Measurements from ENCODE around the gene MPDZ. TPM values are rescaled to one million over a fixed set of nuclear protein-coding genes. Genes with fewer than 3 reads are reported as not detected.

MPDZ gene
- polyA plus RNA-seq, 1 donor (not counting 4 experiments of a cell fraction or from before 2014, with no cell fraction given), result 9.0 TPM

GRCh38 chr9:13113751-13114150 lies 165.7 kb downstream of the MPDZ start:
- Histone ChIP-seq H3K36me3 (ENCODE audit: control insufficient read depth in 2 of 2, extremely low read depth in 1 of 2, insufficient read depth in 2 of 2, low read length in 2 of 2) (peaks cover 0 to 4% of the 10 kb centered on the region in 2 experiments), H3K79me2 (ENCODE audit: control insufficient read depth, insufficient read depth, low read length) (no peaks in the 10 kb centered on the region), H3K27ac (ENCODE audit: control insufficient read depth, insufficient read depth, low read length) (no peak overlapping the region), H3K9me3 (ENCODE audit: control insufficient read depth, low read depth, low read length) (no peaks in the 10 kb centered on the region), H2AFZ (ENCODE audit: control insufficient read depth, low read length) (no peak overlapping the region), H4K20me1 (ENCODE audit: control insufficient read depth, extremely low read depth, insufficient read depth, low read length) (no peaks in the 10 kb centered on the region), H3K27me3 (ENCODE audit: control insufficient read depth, extremely low read depth, insufficient read depth, low read length) (no peaks in the 10 kb centered on the region), H3K9ac (ENCODE audit: control insufficient read depth, extremely low read depth, insufficient read depth, low read length) (no peak overlapping the region), H3K9me1 (ENCODE audit: control insufficient read depth, extremely low read depth, insufficient read depth, low read length) (no peaks in the 10 kb centered on the region), H3K4me3 (ENCODE audit: control insufficient read depth in 2 of 3, extremely low read depth in 1 of 3, insufficient read depth in 2 of 3, low read depth in 1 of 3, low read length in 3 of 3) (no peak overlapping the region), H3K4me2 (ENCODE audit: control insufficient read depth, extremely low read depth, insufficient read depth, low read depth, low read length) (no peak overlapping the region), H3K4me1 (ENCODE audit: control insufficient read depth, extremely low read depth, insufficient read depth, low read length) (no peaks in the 10 kb centered on the region)
- FAIRE-seq, result no peak
- TF ChIP-seq CTCF (optimal IDR thresholded peaks at IDR 0.05 in 1 of 3, IDR thresholded peaks at IDR 0.05 in 1 of 3, conservative IDR thresholded peaks at IDR 0.05 in 1 of 3; ENCODE audit: extremely low read depth in 1 of 3, insufficient read depth in 2 of 3, low read length in 3 of 3) (no peak), EZH2 (IDR thresholded peaks at IDR 0.05; ENCODE audit: low read length) (no peak)
- no peak for DNase-seq (ENCODE audit: low read depth, low spot score)
- dilution Hi-C loops (cut with MboI; ENCODE audit: extremely low pct_ligation_motif_present, low sequenced_read_pairs), result no loop called here

- Histone ChIP-seq H3K9ac (ENCODE audit: control insufficient read depth, extremely low read depth, insufficient read depth, low read length) (no peak overlapping the region), H3K79me2 (ENCODE audit: control insufficient read depth, insufficient read depth, low read length) (no peaks in the 10 kb centered on the region), H3K9me1 (ENCODE audit: control insufficient read depth, extremely low read depth, insufficient read depth, low read length) (no peaks in the 10 kb centered on the region), H3K9me3 (ENCODE audit: control insufficient read depth, low read depth, low read length) (no peaks in the 10 kb centered on the region), H3K27ac (ENCODE audit: control insufficient read depth, insufficient read depth, low read length) (no peak overlapping the region), H2AFZ (ENCODE audit: control insufficient read depth, low read length) (no peak overlapping the region), H3K27me3 (ENCODE audit: control insufficient read depth, extremely low read depth, insufficient read depth, low read length) (no peaks in the 10 kb centered on the region), H3K36me3 (ENCODE audit: control insufficient read depth in 2 of 2, extremely low read depth in 1 of 2, insufficient read depth in 2 of 2, low read length in 2 of 2) (peaks cover 0 to 4% of the 10 kb centered on the region in 2 experiments), H3K4me1 (ENCODE audit: control insufficient read depth, extremely low read depth, insufficient read depth, low read length) (no peaks in the 10 kb centered on the region), H3K4me2 (ENCODE audit: control insufficient read depth, extremely low read depth, insufficient read depth, low read depth, low read length) (no peak overlapping the region), H4K20me1 (ENCODE audit: control insufficient read depth, extremely low read depth, insufficient read depth, low read length) (no peaks in the 10 kb centered on the region), H3K4me3 (ENCODE audit: control insufficient read depth in 2 of 3, extremely low read depth in 1 of 3, insufficient read depth in 2 of 3, low read depth in 1 of 3, low read length in 3 of 3) (no peak overlapping the region)
- TF ChIP-seq EZH2 (IDR thresholded peaks at IDR 0.05; ENCODE audit: low read length) (no peak), CTCF (optimal IDR thresholded peaks at IDR 0.05 in 1 of 3, IDR thresholded peaks at IDR 0.05 in 1 of 3, conservative IDR thresholded peaks at IDR 0.05 in 1 of 3; ENCODE audit: extremely low read depth in 1 of 3, insufficient read depth in 2 of 3, low read length in 3 of 3) (no peak)
- FAIRE-seq (no peak), DNase-seq (ENCODE audit: low read depth, low spot score) (no peak)
- dilution Hi-C loops (cut with MboI; ENCODE audit: extremely low pct_ligation_motif_present, low sequenced_read_pairs), result no loop called here
Measured at GRCh38 chr9:13113216-13113615, 166.3 kb downstream of the MPDZ start.

Measured in keratinocyte (primary cell).